NK-92 (cell line): Measurements from ENCODE around the gene GPR85.
"Not testable (repeated sequence)": the region's sequence is repeated elsewhere in the genome, so short reads cannot be mapped to it uniquely, and the experiment has no call there.

ENCODE experiments used
- DNase-seq: peaks from one replicate; lab custom pipeline; 2025; ENCODE audit not compliant: unreplicated experiment; lab: John Stamatoyannopoulos, UW

GPR85 gene

GRCh38 chr7:113086431-113086888 is at the start of gene GPR85:
Gene GPR85 (minus strand): TSS chr7:113086827. CDS start chr7:113084721, 2,106 bp downstream.
- DNase-seq = no peak

- no peak for DNase-seq
Observed at GRCh38 chr7:113134025-113134424, 47.4 kb upstream of the GPR85 start.

- no peak for DNase-seq
Observed at GRCh38 chr7:113131367-113131766, 44.7 kb upstream of the GPR85 start.

- no peak for DNase-seq
Observed at GRCh38 chr7:113128031-113128430, 41.4 kb upstream of the GPR85 start.

- DNase-seq = no peak
Observed at GRCh38 chr7:113125728-113126127, 39.1 kb upstream of the GPR85 start.

- no peak for DNase-seq
Observed at GRCh38 chr7:113122744-113123143, 36.1 kb upstream of the GPR85 start.

GRCh38 chr7:113120647-113121046 is 34.0 kb upstream of the GPR85 start:
- no peak for DNase-seq

GRCh38 chr7:113119429-113119828 is 32.8 kb upstream of the GPR85 start:
- DNase-seq = no peak

- DNase-seq = peak; percentile 37
Observed at GRCh38 chr7:113118074-113118959, 31.7 kb upstream of the GPR85 start, which contains the start of gene SMIM30. Gene SMIM30 (minus strand): TSS chr7:113118554. CDS start chr7:113117578, 976 bp downstream.

- DNase-seq = not testable (repeated sequence)
Observed at GRCh38 chr7:113117374-113117774, 30.7 kb upstream of the GPR85 start.

GRCh38 chr7:113113912-113114311 is 27.3 kb upstream of the GPR85 start:
- DNase-seq = no peak

- no peak for DNase-seq
Observed at GRCh38 chr7:113109718-113110117, 23.1 kb upstream of the GPR85 start.

- no peak for DNase-seq
Observed at GRCh38 chr7:113100121-113100603, 13.5 kb upstream of the GPR85 start.

GRCh38 chr7:113099284-113099919 is 12.8 kb upstream of the GPR85 start:
- DNase-seq = no peak

GRCh38 chr7:113094517-113095249 is 8.1 kb upstream of the GPR85 start:
- no peak for DNase-seq

GRCh38 chr7:113093561-113093960 is 6.9 kb upstream of the GPR85 start:
- DNase-seq = no peak

GRCh38 chr7:113092762-113093161 is 6.1 kb upstream of the GPR85 start:
- no peak for DNase-seq

- DNase-seq = no peak
Observed at GRCh38 chr7:113087071-113087998, 708 bp upstream of the GPR85 start.

- DNase-seq = no peak
Observed at GRCh38 chr7:113085781-113086390, 741 bp downstream of the GPR85 start.
